ENCODE results near the gene ZNF544. TPM values are rescaled to one million over a fixed set of nuclear protein-coding genes. Genes with fewer than 3 reads are reported as not detected.
"Not testable (repeated sequence)": the region's sequence is repeated elsewhere in the genome, so short reads cannot be mapped to it uniquely, and the experiment has no call there.

The ZNF544 gene
- total RNA-seq, 4 donors from 2014 or later: 19.1 to 53.4 (median 36.0) TPM

DNA sequence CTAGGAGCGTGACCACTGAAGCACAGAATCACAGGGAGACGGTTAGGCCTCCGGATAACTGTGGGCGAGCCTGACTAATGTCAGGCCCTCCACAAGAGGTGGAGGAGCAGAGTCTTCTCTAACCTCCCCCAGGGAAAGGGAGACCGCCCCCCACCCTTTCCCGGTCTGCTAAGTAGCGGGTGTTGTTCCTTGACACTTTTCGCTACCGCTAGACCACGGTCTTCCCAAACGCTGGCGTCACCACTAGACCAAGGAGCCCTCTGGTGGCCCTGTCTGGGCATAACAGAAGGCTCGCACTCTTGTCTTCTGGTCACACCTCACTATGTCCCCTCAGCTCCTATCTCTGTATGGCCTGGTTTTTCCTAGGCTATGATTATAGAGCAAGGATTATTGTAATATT lies 82.0 kb downstream of the ZNF544 start:
- H3K4me1 ChIP-seq: peaks cover 6 to 24% (median 15%) of the 10 kb centered on the region in 3 donors
- TF ChIP-seq, protein P1, sequence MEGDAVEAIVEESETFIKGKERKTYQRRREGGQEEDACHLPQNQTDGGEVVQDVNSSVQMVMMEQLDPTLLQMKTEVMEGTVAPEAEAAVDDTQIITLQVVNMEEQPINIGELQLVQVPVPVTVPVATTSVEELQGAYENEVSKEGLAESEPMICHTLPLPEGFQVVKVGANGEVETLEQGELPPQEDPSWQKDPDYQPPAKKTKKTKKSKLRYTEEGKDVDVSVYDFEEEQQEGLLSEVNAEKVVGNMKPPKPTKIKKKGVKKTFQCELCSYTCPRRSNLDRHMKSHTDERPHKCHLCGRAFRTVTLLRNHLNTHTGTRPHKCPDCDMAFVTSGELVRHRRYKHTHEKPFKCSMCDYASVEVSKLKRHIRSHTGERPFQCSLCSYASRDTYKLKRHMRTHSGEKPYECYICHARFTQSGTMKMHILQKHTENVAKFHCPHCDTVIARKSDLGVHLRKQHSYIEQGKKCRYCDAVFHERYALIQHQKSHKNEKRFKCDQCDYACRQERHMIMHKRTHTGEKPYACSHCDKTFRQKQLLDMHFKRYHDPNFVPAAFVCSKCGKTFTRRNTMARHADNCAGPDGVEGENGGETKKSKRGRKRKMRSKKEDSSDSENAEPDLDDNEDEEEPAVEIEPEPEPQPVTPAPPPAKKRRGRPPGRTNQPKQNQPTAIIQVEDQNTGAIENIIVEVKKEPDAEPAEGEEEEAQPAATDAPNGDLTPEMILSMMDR (IDR thresholded peaks at IDR 0.05): peak in 5 of 6 experiments; percentile 19 to 51 (median 32)
- H3K9me3 ChIP-seq; H3K27ac ChIP-seq; intact Hi-C loops (cut with DNase I); DNase-seq; H3K4me3 ChIP-seq; H3K27me3 ChIP-seq: not testable (repeated sequence)
- WGBS, 2 donors: 85% methylated on average over 8 to 12 of the region's 13 CpGs
- peaks cover 0 to 93% (median 21%) of the 10 kb centered on the region in 3 donors for H3K36me3 ChIP-seq

DNA sequence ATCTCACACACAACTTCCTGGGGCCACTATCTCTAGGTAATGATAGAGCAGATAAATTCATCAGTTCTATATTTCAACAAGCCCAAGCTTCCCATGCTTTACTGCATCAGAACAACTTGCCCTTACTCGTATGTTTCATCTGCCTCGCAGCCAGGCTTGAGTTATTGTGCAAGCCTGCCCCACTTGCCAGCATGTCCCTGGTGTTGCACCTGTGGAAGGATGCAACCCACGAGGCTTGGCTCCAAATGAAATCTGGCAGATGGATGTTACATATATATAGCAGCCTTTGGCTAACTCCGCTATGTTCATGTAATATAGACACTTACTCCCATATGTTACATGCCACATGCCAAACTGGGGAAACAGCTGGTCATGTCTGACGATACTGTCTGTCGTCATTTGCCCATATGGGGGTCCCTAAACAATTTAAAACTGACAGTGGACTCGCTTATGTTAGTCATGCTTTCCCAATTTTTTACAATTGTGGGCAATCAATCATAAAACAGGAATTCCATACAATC lies 82.7 kb downstream of the ZNF544 start:
- DNase-seq: no peak
- no peaks in the 10 kb centered on the region for H3K27me3 ChIP-seq
- WGBS, 2 donors: 58 to 66% methylated on average over 6 of the region's 7 CpGs
- peaks cover 0 to 98% (median 21%) of the 10 kb centered on the region in 3 donors for H3K36me3 ChIP-seq
- H3K9me3 ChIP-seq: no peaks in the 10 kb centered on the region
- no peak for TF ChIP-seq POLR2A (IDR thresholded peaks at IDR 0.05)
- TF ChIP-seq, protein P1 (IDR thresholded peaks at IDR 0.05): no peak
- H3K4me3 ChIP-seq: no peak overlapping the region
- peaks cover 0 to 17% (median 8%) of the 10 kb centered on the region in 3 donors for H3K4me1 ChIP-seq
- H3K27ac ChIP-seq: no peak overlapping the region
- intact Hi-C loops (cut with DNase I): no loop called here

Other genes starting within 250 kb of the ZNF544 start
- 10 to 100 TPM in 1 of 4 donors, 1 to 10 TPM in 3; 7.2 to 13.0 (median 8.1) TPM for gene ZNF606, start 226.1 kb upstream of the ZNF544 start, total RNA-seq
- gene ZSCAN1, start 194.9 kb upstream of the ZNF544 start, total RNA-seq: under 1 TPM in 1 of 4 donors, not detected in 3; 0.48 TPM
- gene ZNF135, start 169.6 kb upstream of the ZNF544 start, total RNA-seq: 1 to 10 TPM in 3 of 4 donors, under 1 TPM in 1; 0.83 to 3.8 (median 1.3) TPM
- gene ZSCAN18, start 130.7 kb upstream of the ZNF544 start, total RNA-seq: 10 to 100 TPM in 3 of 4 donors, 1 to 10 TPM in 1; 9.0 to 49.6 (median 21.1) TPM
- 1 to 10 TPM; 3.0 to 6.7 (median 3.9) TPM for gene ZNF329, start 78.1 kb upstream of the ZNF544 start, total RNA-seq
- 10 to 100 TPM; 20.4 to 28.6 (median 24.9) TPM for gene ZNF274, start 45.9 kb upstream of the ZNF544 start, total RNA-seq
- gene ZNF8, start 50.0 kb downstream of the ZNF544 start, total RNA-seq: 1 to 10 TPM; 3.5 to 6.7 (median 4.2) TPM
- gene ERVK3-1, start 76.5 kb downstream of the ZNF544 start, total RNA-seq: 10 to 100 TPM; 24.7 to 42.0 (median 38.0) TPM
- gene ZSCAN22, start 98.1 kb downstream of the ZNF544 start, total RNA-seq: 1 to 10 TPM; 2.2 to 3.2 (median 2.9) TPM
- gene A1BG, start 124.6 kb downstream of the ZNF544 start, total RNA-seq: 10 to 100 TPM in 2 of 4 donors, 1 to 10 TPM in 1, not detected in 1; 1.1 to 25.1 (median 13.9) TPM
- gene ZNF497, start 133.8 kb downstream of the ZNF544 start, total RNA-seq: 1 to 10 TPM in 3 of 4 donors, under 1 TPM in 1; 0.87 to 1.9 (median 1.4) TPM
- gene ZNF837, start 152.1 kb downstream of the ZNF544 start, total RNA-seq: 1 to 10 TPM; 2.4 to 6.7 (median 3.3) TPM
- 1,000 to 10,000 TPM; 1,292 to 2,917 (median 1,952) TPM for gene RPS5, start 158.4 kb downstream of the ZNF544 start, total RNA-seq
- 10 to 100 TPM in 2 of 4 donors, 1 to 10 TPM in 2; 5.0 to 30.5 (median 15.7) TPM for gene RNF225, start 166.7 kb downstream of the ZNF544 start, total RNA-seq
- gene ZNF584, start 179.7 kb downstream of the ZNF544 start, total RNA-seq: 10 to 100 TPM in 2 of 4 donors, 1 to 10 TPM in 2; 8.5 to 13.4 (median 9.4) TPM
- 1 to 10 TPM; 2.0 to 5.3 (median 2.4) TPM for gene ZNF132, start 211.2 kb downstream of the ZNF544 start, total RNA-seq
- gene ZNF324B, start 222.7 kb downstream of the ZNF544 start, total RNA-seq: 10 to 100 TPM in 1 of 4 donors, 1 to 10 TPM in 3; 6.5 to 10.1 (median 8.0) TPM
- gene ZNF324, start 238.2 kb downstream of the ZNF544 start, total RNA-seq: 10 to 100 TPM; 13.5 to 25.4 (median 20.2) TPM
- 10 to 100 TPM in 3 of 4 donors, 1 to 10 TPM in 1; 6.0 to 13.3 (median 12.1) TPM for gene ZNF446, start 247.4 kb downstream of the ZNF544 start, total RNA-seq